Spleen (tissue), 7 donors: Measurements from ENCODE around the gene WWC1.

Experiments used
- POLR2AphosphoS5 ChIP-seq, 3 donors: sonication (generic); formaldehyde crosslinking; IDR thresholded peaks; one replicate each; pipeline ENCODE4 v1.5.1; 2017; ENCODE audit warnings: antibody characterized with exemption in 3 of 3
- TF ChIP-seq, protein P1 (sequence below), 11 experiments: fragments of 200-600 bp in 7 of 11; fragments of 450-650 bp in 4 of 11; sonication (generic) in 4 of 11; IDR thresholded peaks in 8 of 11; conservative IDR thresholded peaks in 3 of 11; 1 replicate in 7 of 11; 2 replicates in 4 of 11; pipeline versions ENCODE4 v1.4.0 to v1.8.0; 2016 to 2021; ENCODE audit warnings: antibody characterized with exemption in 11 of 11, inconsistent platforms in 4 of 11, mild to moderate bottlenecking in 1 of 11
- donor health status: DM: no; HTN: no; CAD: no; lungs with moderate emphysema.
- donor health status: DM: no; HTN: no; CAD: no.
- donor health status: DM: no; HTN: no; CAD: no.

DNA sequence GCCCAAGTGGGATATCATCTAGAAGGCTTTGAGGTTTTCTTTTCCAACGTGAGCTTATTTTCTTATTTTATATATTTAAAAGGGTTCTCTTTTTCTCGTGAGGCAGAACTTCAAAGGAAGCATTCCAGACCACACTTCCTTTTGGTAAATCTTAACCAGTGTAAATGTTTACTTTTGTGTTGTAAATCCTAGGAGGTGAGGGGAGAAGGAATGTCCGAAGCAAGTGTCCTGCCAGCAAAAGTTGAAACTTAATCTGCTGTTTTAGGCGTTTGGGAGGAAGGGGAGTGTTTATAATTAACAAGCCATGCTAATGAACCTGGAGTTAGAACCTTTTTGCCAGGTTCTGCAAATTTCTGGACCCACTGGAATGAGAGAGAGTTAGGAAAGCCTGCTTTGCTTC is 37.9 kb downstream of the WWC1 start:
- no peak for TF ChIP-seq POLR2AphosphoS5 (IDR thresholded peaks at IDR 0.05)
- TF ChIP-seq, protein P1, sequence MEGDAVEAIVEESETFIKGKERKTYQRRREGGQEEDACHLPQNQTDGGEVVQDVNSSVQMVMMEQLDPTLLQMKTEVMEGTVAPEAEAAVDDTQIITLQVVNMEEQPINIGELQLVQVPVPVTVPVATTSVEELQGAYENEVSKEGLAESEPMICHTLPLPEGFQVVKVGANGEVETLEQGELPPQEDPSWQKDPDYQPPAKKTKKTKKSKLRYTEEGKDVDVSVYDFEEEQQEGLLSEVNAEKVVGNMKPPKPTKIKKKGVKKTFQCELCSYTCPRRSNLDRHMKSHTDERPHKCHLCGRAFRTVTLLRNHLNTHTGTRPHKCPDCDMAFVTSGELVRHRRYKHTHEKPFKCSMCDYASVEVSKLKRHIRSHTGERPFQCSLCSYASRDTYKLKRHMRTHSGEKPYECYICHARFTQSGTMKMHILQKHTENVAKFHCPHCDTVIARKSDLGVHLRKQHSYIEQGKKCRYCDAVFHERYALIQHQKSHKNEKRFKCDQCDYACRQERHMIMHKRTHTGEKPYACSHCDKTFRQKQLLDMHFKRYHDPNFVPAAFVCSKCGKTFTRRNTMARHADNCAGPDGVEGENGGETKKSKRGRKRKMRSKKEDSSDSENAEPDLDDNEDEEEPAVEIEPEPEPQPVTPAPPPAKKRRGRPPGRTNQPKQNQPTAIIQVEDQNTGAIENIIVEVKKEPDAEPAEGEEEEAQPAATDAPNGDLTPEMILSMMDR (IDR thresholded peaks at IDR 0.05 in 8 of 11, conservative IDR thresholded peaks at IDR 0.05 in 3 of 11) = no peak
